ENCODE results near the gene ITM2A.

Gene ITM2A

GRCh38 chrX:79366873-79367749 lies at the start of gene ITM2A:
Gene ITM2A (minus strand): TSS chrX:79367334. CDS start chrX:79367215, 119 bp downstream.
- peak; percentile 26 for DNase-seq (ENCODE audit: low read depth, low spot score)

GRCh38 chrX:79415056-79415455 lies 47.9 kb upstream of the ITM2A start:
- no peak for DNase-seq (ENCODE audit: low read depth, low spot score)

GRCh38 chrX:79413963-79414362 lies 46.8 kb upstream of the ITM2A start:
- DNase-seq (ENCODE audit: low read depth, low spot score), result no peak

- DNase-seq (ENCODE audit: low read depth, low spot score), result no peak
Observed at GRCh38 chrX:79412972-79413371, 45.8 kb upstream of the ITM2A start.

GRCh38 chrX:79412166-79412565 lies 45.0 kb upstream of the ITM2A start:
- DNase-seq (ENCODE audit: low read depth, low spot score), result no peak

GRCh38 chrX:79409657-79410056 lies 42.5 kb upstream of the ITM2A start:
- no peak for DNase-seq (ENCODE audit: low read depth, low spot score)

- no peak for DNase-seq (ENCODE audit: low read depth, low spot score)
Observed at GRCh38 chrX:79408623-79409322, 41.6 kb upstream of the ITM2A start.

- no peak for DNase-seq (ENCODE audit: low read depth, low spot score)
Observed at GRCh38 chrX:79400623-79401022, 33.5 kb upstream of the ITM2A start.

GRCh38 chrX:79375340-79375739 lies 8.2 kb upstream of the ITM2A start:
- no peak for DNase-seq (ENCODE audit: low read depth, low spot score)

- no peak for DNase-seq (ENCODE audit: low read depth, low spot score)
Observed at GRCh38 chrX:79371640-79372039, 4.5 kb upstream of the ITM2A start.

GRCh38 chrX:79371101-79371500 lies 4.0 kb upstream of the ITM2A start:
- DNase-seq (ENCODE audit: low read depth, low spot score), result no peak

GRCh38 chrX:79369871-79370270 lies 2.7 kb upstream of the ITM2A start:
- DNase-seq (ENCODE audit: low read depth, low spot score), result no peak

GRCh38 chrX:79368441-79368840 lies 1.3 kb upstream of the ITM2A start:
- DNase-seq (ENCODE audit: low read depth, low spot score), result no peak

- no peak for DNase-seq (ENCODE audit: low read depth, low spot score)
Observed at GRCh38 chrX:79367907-79368306, 773 bp upstream of the ITM2A start.

- no peak for DNase-seq (ENCODE audit: low read depth, low spot score)
Observed at GRCh38 chrX:79366556-79366872, 620 bp downstream of the ITM2A start.

- no peak for DNase-seq (ENCODE audit: low read depth, low spot score)
Observed at GRCh38 chrX:79365591-79365990, 1.5 kb downstream of the ITM2A start.

- DNase-seq (ENCODE audit: low read depth, low spot score), result no peak
Observed at GRCh38 chrX:79364306-79364705, 2.8 kb downstream of the ITM2A start.

- DNase-seq (ENCODE audit: low read depth, low spot score), result no peak
Observed at GRCh38 chrX:79361192-79361870, 5.8 kb downstream of the ITM2A start.

- DNase-seq (ENCODE audit: low read depth, low spot score), result no peak
Observed at GRCh38 chrX:79336869-79337815, 30.0 kb downstream of the ITM2A start.

- no peak for DNase-seq (ENCODE audit: low read depth, low spot score)
Observed at GRCh38 chrX:79330022-79330421, 37.1 kb downstream of the ITM2A start.

- no peak for DNase-seq (ENCODE audit: low read depth, low spot score)
Observed at GRCh38 chrX:79325263-79325958, 41.7 kb downstream of the ITM2A start.

Data from activated CD4-positive, CD25-positive, alpha-beta regulatory T cell treated with anti-CD3 and anti-CD28 coated beads, Interleukin-2, amount 50 U/mL, for 16 hours (primary cell).